ENCODE measurements around the gene MAP3K10. TPM values are rescaled to one million over a fixed set of nuclear protein-coding genes. Genes with fewer than 3 reads are reported as not detected.

MAP3K10 gene
- total and polyA plus RNA-seq, 2 of the 13 experiments (the other 11 are each of a cell fraction or from before 2014, with no cell fraction given): 3.4 to 5.0 TPM

- WGBS (ENCODE audit: low lambda C conversion rate): 88% methylated on average over 1 of the region's 12 CpGs
- peaks cover 18 to 65% of the 10 kb centered on the region in 2 experiments for H3K36me3 ChIP-seq (replicated peaks in 1 of 2; ENCODE audit: control insufficient read depth in 1 of 2, insufficient read depth in 2 of 2, low read length in 2 of 2)
- ChIA-PET POLR2A (no interaction called here), CTCF (ENCODE audit: low intra/inter-chr PET ratio, low total read pairs) (no interaction called here)
- peaks cover 8% of the 10 kb centered on the region for H3K79me2 ChIP-seq (ENCODE audit: insufficient read depth, low read length)
- ATAC-seq (no peak), FAIRE-seq (no peak), DNase-seq (ENCODE audit: low spot score) (no peak)
- no peaks in the 10 kb centered on the region for H4K20me1 ChIP-seq (ENCODE audit: insufficient read depth, low read length)
- no peak overlapping the region for H3K4me2 ChIP-seq (ENCODE audit: low read depth, low read length)
- intact Hi-C loops (cut with micrococcal nuclease; ENCODE audit: unreplicated experiment) (no loop called here), in situ Hi-C loops (cut with HindIII; ENCODE audit: extremely low pct_ligation_motif_present, low pct_unique_long_range_greater_than_20kb) (no loop called here)
- H3K4me1 ChIP-seq (ENCODE audit: insufficient read depth, low read length): peaks cover 8% of the 10 kb centered on the region; the same call in 1 of the 2 replicates
- no peak overlapping the region for H3K4me3 ChIP-seq (replicated peaks in 1 of 3; ENCODE audit: insufficient read depth in 1 of 3, low read depth in 2 of 3, low read length in 3 of 3)
- no peaks in the 10 kb centered on the region for H3K9me3 ChIP-seq (ENCODE audit: low read length)
- H2AFZ ChIP-seq (ENCODE audit: low read length): no peak overlapping the region
- H3K27me3 ChIP-seq (ENCODE audit: control insufficient read depth in 1 of 2, insufficient read depth in 2 of 2, low read length in 2 of 2): no peaks in the 10 kb centered on the region
- no peak for TF ChIP-seq ARID4A (CRISPR knock-in tag; IDR thresholded peaks at IDR 0.05; ENCODE audit: borderline replicate concordance)
- TF ChIP-seq ZBTB21 (CRISPR knock-in tag; IDR thresholded peaks at IDR 0.05): no peak
- TF ChIP-seq ZNF317 (CRISPR knock-in tag; IDR thresholded peaks at IDR 0.05): no peak
- TF ChIP-seq MBNL3 (CRISPR knock-in tag; conservative IDR thresholded peaks at IDR 0.05): no peak
- no peak overlapping the region for H3K9ac ChIP-seq (ENCODE audit: insufficient read depth, low read depth, low read length)
- no peak overlapping the region for H3K27ac ChIP-seq (ENCODE audit: extremely low read length, insufficient read depth, low read length)
- no TSS peak for BruUV-seq (replicated peaks)
Measured at GRCh38 chr19:40242480-40242879, 51.3 kb downstream of the MAP3K10 start.

- H3K4me1 ChIP-seq (ENCODE audit: insufficient read depth, low read length): peaks cover 8% of the 10 kb centered on the region; the same call in 1 of the 2 replicates
- in situ Hi-C loops (cut with HindIII; ENCODE audit: extremely low pct_ligation_motif_present, low pct_unique_long_range_greater_than_20kb): no loop called here
- WGBS (ENCODE audit: low lambda C conversion rate): 96% methylated on average over 2 of the region's 2 CpGs
- no TSS peak for BruUV-seq (replicated peaks)
- no peaks in the 10 kb centered on the region for H3K9me3 ChIP-seq (ENCODE audit: low read length)
- H2AFZ ChIP-seq (ENCODE audit: low read length): no peak overlapping the region
- no peak overlapping the region for H3K9ac ChIP-seq (ENCODE audit: insufficient read depth, low read depth, low read length)
- no peak for DNase-seq (ENCODE audit: low spot score)
- H3K4me3 ChIP-seq (replicated peaks in 1 of 3; ENCODE audit: insufficient read depth in 1 of 3, low read depth in 2 of 3, low read length in 3 of 3): no peak overlapping the region
- no peaks in the 10 kb centered on the region for H4K20me1 ChIP-seq (ENCODE audit: insufficient read depth, low read length)
- FAIRE-seq: no peak
- ChIA-PET CTCF (ENCODE audit: low intra/inter-chr PET ratio, low total read pairs) (no interaction called here), POLR2A (no interaction called here)
- H3K79me2 ChIP-seq (ENCODE audit: insufficient read depth, low read length): peaks cover 8% of the 10 kb centered on the region
- no peak overlapping the region for H3K4me2 ChIP-seq (ENCODE audit: low read depth, low read length)
- ATAC-seq: no peak
- H3K27ac ChIP-seq (ENCODE audit: extremely low read length, insufficient read depth, low read length): no peak overlapping the region
- TF ChIP-seq FOXP1 (IDR thresholded peaks at IDR 0.05) (no peak), FOXP1 (CRISPR knock-in tag; IDR thresholded peaks at IDR 0.05) (no peak), PPARG (CRISPR knock-in tag; conservative IDR thresholded peaks at IDR 0.05) (no peak), ZNF414 (CRISPR knock-in tag; IDR thresholded peaks at IDR 0.05) (no peak), ZNF331 (CRISPR knock-in tag; IDR thresholded peaks at IDR 0.05) (no peak), ZNF235 (CRISPR knock-in tag; IDR thresholded peaks at IDR 0.05; ENCODE audit: borderline replicate concordance) (no peak), ZFYVE20 (CRISPR knock-in tag; IDR thresholded peaks at IDR 0.05; ENCODE audit: borderline replicate concordance, low read depth) (no peak), ZNF343 (CRISPR knock-in tag; IDR thresholded peaks at IDR 0.05) (no peak), SKI (IDR thresholded peaks at IDR 0.05; ENCODE audit: partially characterized antibody) (no peak)
- H3K36me3 ChIP-seq (replicated peaks in 1 of 2; ENCODE audit: control insufficient read depth in 1 of 2, insufficient read depth in 2 of 2, low read length in 2 of 2): peaks cover 16 to 63% of the 10 kb centered on the region in 2 experiments
- H3K27me3 ChIP-seq (ENCODE audit: control insufficient read depth in 1 of 2, insufficient read depth in 2 of 2, low read length in 2 of 2): no peaks in the 10 kb centered on the region
- intact Hi-C loops (cut with micrococcal nuclease; ENCODE audit: unreplicated experiment): no loop called here
Measured at GRCh38 chr19:40243181-40243580, 52.0 kb downstream of the MAP3K10 start.

Measured in HepG2 (cell line).